WTC11 (cell line): ENCODE measurements around the gene GRXCR2.
"Not testable (repeated sequence)": the region's sequence is repeated elsewhere in the genome, so short reads cannot be mapped to it uniquely, and the experiment has no call there.

Source experiments
- MXD4 ChIP-seq: fragments of 250-450 bp; sonication (Bioruptor Pico); IDR thresholded peaks from 2 replicates; pipeline ENCODE4 v1.8.0; 2021; ENCODE audit warnings: mild to moderate bottlenecking, moderate library complexity, borderline replicate concordance
- PRDM15 ChIP-seq: sonication (generic); formaldehyde crosslinking; IDR thresholded peaks from 2 replicates; pipeline ENCODE4 v1.8.0; 2022; ENCODE audit warnings: missing genetic modification reagents
- USF1 ChIP-seq: sonication (generic); formaldehyde crosslinking; IDR thresholded peaks from 2 replicates; pipeline ENCODE4 v1.8.0; 2022; ENCODE audit warnings: mild to moderate bottlenecking, missing genetic modification reagents
- ZNF232 ChIP-seq: sonication (generic); formaldehyde crosslinking; IDR thresholded peaks from 2 replicates; pipeline ENCODE4 v1.8.0; 2022; ENCODE audit warnings: mild to moderate bottlenecking, missing genetic modification reagents
- TF ChIP-seq, protein P1 (sequence below): fragments of 200-600 bp; IDR thresholded peaks from 2 replicates; pipeline ENCODE4 v1.8.0; 2022; ENCODE audit warnings: antibody characterized with exemption
- TF ChIP-seq, protein P2 (sequence below): sonication (generic); formaldehyde crosslinking; IDR thresholded peaks from 2 replicates; pipeline ENCODE4 v1.8.1; 2022; ENCODE audit warnings: low read depth, missing genetic modification reagents, borderline replicate concordance

- TF ChIP-seq, protein P1, sequence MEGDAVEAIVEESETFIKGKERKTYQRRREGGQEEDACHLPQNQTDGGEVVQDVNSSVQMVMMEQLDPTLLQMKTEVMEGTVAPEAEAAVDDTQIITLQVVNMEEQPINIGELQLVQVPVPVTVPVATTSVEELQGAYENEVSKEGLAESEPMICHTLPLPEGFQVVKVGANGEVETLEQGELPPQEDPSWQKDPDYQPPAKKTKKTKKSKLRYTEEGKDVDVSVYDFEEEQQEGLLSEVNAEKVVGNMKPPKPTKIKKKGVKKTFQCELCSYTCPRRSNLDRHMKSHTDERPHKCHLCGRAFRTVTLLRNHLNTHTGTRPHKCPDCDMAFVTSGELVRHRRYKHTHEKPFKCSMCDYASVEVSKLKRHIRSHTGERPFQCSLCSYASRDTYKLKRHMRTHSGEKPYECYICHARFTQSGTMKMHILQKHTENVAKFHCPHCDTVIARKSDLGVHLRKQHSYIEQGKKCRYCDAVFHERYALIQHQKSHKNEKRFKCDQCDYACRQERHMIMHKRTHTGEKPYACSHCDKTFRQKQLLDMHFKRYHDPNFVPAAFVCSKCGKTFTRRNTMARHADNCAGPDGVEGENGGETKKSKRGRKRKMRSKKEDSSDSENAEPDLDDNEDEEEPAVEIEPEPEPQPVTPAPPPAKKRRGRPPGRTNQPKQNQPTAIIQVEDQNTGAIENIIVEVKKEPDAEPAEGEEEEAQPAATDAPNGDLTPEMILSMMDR = not testable (repeated sequence)
- not testable (repeated sequence) for TF ChIP-seq ZNF232; USF1; MXD4 (CRISPR knock-in tag); PRDM15 (CRISPR knock-in tag)
- TF ChIP-seq, protein P2, sequence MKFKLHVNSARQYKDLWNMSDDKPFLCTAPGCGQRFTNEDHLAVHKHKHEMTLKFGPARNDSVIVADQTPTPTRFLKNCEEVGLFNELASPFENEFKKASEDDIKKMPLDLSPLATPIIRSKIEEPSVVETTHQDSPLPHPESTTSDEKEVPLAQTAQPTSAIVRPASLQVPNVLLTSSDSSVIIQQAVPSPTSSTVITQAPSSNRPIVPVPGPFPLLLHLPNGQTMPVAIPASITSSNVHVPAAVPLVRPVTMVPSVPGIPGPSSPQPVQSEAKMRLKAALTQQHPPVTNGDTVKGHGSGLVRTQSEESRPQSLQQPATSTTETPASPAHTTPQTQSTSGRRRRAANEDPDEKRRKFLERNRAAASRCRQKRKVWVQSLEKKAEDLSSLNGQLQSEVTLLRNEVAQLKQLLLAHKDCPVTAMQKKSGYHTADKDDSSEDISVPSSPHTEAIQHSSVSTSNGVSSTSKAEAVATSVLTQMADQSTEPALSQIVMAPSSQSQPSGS = not testable (repeated sequence)
These were observed 8.4 kb downstream of the GRXCR2 start for GRCh38 chr5:145864432-145864831.
